ENCODE measurements around the gene MYO5A.

MYO5A gene

GRCh38 chr15:52486003-52486996 is 42.4 kb downstream of the MYO5A start:
- Histone ChIP-seq H3K36me3 (ENCODE audit: control insufficient read depth, insufficient read depth, low read length) (no peaks in the 10 kb centered on the region), H3K27me3 (ENCODE audit: control insufficient read depth, insufficient read depth, low read length) (no peaks in the 10 kb centered on the region), H3K4me1 (no peaks in the 10 kb centered on the region), H2AFZ (no peak overlapping the region), H3K27ac (no peak overlapping the region), H3K4me2 (ENCODE audit: low read length) (no peak overlapping the region), H3K9me3 (ENCODE audit: control insufficient read depth, low read length) (no peaks in the 10 kb centered on the region), H3K79me2 (peaks cover 9% of the 10 kb centered on the region), H3K9ac (no peak overlapping the region), H3K4me3 (ENCODE audit: low read depth, low read length) (no peak overlapping the region)
- TF ChIP-seq, protein P1, sequence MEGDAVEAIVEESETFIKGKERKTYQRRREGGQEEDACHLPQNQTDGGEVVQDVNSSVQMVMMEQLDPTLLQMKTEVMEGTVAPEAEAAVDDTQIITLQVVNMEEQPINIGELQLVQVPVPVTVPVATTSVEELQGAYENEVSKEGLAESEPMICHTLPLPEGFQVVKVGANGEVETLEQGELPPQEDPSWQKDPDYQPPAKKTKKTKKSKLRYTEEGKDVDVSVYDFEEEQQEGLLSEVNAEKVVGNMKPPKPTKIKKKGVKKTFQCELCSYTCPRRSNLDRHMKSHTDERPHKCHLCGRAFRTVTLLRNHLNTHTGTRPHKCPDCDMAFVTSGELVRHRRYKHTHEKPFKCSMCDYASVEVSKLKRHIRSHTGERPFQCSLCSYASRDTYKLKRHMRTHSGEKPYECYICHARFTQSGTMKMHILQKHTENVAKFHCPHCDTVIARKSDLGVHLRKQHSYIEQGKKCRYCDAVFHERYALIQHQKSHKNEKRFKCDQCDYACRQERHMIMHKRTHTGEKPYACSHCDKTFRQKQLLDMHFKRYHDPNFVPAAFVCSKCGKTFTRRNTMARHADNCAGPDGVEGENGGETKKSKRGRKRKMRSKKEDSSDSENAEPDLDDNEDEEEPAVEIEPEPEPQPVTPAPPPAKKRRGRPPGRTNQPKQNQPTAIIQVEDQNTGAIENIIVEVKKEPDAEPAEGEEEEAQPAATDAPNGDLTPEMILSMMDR (IDR thresholded peaks at IDR 0.05): no peak

DNA sequence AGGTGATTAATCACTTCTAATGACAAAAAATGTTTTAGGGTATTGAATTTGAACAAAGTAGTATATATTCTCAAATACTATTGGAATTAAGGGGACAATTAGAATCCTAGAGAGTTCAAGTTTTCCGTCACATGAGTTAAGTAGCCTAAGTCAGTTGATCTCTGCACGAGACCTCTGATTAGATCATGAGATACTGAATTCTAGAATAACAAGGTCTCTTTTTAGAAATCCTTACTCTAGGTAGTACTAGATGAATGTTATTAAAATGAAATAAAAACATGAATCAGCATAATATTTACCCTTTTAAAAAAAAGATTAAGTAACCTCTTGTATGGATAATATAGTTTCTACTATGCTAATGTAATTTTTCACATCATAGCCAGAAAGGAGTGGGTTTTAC is 43.4 kb downstream of the MYO5A start:
- Histone ChIP-seq H3K79me2 (peaks cover 8% of the 10 kb centered on the region), H3K4me2 (ENCODE audit: low read length) (peak overlapping the region; percentile 31), H3K27ac (no peak overlapping the region), H3K4me1 (no peaks in the 10 kb centered on the region), H3K36me3 (ENCODE audit: control insufficient read depth, insufficient read depth, low read length) (no peaks in the 10 kb centered on the region), H3K4me3 (ENCODE audit: low read depth, low read length) (no peak overlapping the region), H2AFZ (no peak overlapping the region), H3K9ac (no peak overlapping the region), H3K9me3 (ENCODE audit: control insufficient read depth, low read length) (no peaks in the 10 kb centered on the region), H3K27me3 (ENCODE audit: control insufficient read depth, insufficient read depth, low read length) (no peaks in the 10 kb centered on the region)
- TF ChIP-seq, protein P1 (IDR thresholded peaks at IDR 0.05): no peak

GRCh38 chr15:52483707-52484106 is 45.0 kb downstream of the MYO5A start:
- H3K36me3 ChIP-seq (ENCODE audit: control insufficient read depth, insufficient read depth, low read length): no peaks in the 10 kb centered on the region
- H3K9ac ChIP-seq: no peak overlapping the region
- H2AFZ ChIP-seq: no peak overlapping the region
- peaks cover 10% of the 10 kb centered on the region for H3K79me2 ChIP-seq
- H3K27me3 ChIP-seq (ENCODE audit: control insufficient read depth, insufficient read depth, low read length): no peaks in the 10 kb centered on the region
- H3K27ac ChIP-seq: no peak overlapping the region
- H3K4me3 ChIP-seq (ENCODE audit: low read depth, low read length): no peak overlapping the region
- TF ChIP-seq, protein P1 (IDR thresholded peaks at IDR 0.05): no peak
- H3K4me2 ChIP-seq (ENCODE audit: low read length): no peak overlapping the region
- no peaks in the 10 kb centered on the region for H3K4me1 ChIP-seq
- H3K9me3 ChIP-seq (ENCODE audit: control insufficient read depth, low read length): no peaks in the 10 kb centered on the region

- Histone ChIP-seq H3K27ac (no peak overlapping the region), H3K36me3 (ENCODE audit: control insufficient read depth, insufficient read depth, low read length) (no peaks in the 10 kb centered on the region), H3K27me3 (ENCODE audit: control insufficient read depth, insufficient read depth, low read length) (no peaks in the 10 kb centered on the region), H2AFZ (no peak overlapping the region), H3K79me2 (peaks cover 12% of the 10 kb centered on the region), H3K9me3 (ENCODE audit: control insufficient read depth, low read length) (no peaks in the 10 kb centered on the region), H3K4me2 (ENCODE audit: low read length) (no peak overlapping the region), H3K4me1 (no peaks in the 10 kb centered on the region), H3K4me3 (ENCODE audit: low read depth, low read length) (no peak overlapping the region), H3K9ac (no peak overlapping the region)
- TF ChIP-seq, protein P1 (IDR thresholded peaks at IDR 0.05): no peak
Measured at GRCh38 chr15:52481915-52482314, 46.8 kb downstream of the MYO5A start.

All from parathyroid adenoma (tissue), 2 donors.